ENCODE results near the gene SLC39A3. TPM values are rescaled to one million over a fixed set of nuclear protein-coding genes. Genes with fewer than 3 reads are reported as not detected.

Gene SLC39A3
- total and polyA plus RNA-seq, 10 of the 15 experiments (the other 5 are each of a cell fraction or from before 2014, with no cell fraction given): 0.63 to 67.1 (median 51.2) TPM

DNA sequence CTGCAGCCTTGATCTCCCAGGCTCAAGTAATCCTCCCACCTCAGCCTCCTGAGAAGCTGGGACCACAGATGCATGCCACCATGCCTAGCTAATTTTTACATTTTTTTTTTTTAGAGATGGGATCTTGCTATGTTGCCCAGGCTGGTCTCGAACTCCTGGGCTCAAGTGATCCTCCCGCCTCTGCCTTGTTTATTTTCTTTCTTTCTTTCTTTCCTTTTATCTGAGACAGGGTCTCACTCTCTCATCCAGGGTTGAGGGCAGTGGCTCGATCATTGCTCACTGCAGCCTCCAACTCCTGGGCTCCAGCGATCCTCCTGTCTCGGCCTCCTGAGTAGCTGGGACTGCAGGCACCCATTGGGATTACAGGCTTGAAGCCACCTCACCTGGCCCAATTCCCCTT, 33.6 kb downstream of the SLC39A3 start (continued):
- TF ChIP-seq, protein P1, sequence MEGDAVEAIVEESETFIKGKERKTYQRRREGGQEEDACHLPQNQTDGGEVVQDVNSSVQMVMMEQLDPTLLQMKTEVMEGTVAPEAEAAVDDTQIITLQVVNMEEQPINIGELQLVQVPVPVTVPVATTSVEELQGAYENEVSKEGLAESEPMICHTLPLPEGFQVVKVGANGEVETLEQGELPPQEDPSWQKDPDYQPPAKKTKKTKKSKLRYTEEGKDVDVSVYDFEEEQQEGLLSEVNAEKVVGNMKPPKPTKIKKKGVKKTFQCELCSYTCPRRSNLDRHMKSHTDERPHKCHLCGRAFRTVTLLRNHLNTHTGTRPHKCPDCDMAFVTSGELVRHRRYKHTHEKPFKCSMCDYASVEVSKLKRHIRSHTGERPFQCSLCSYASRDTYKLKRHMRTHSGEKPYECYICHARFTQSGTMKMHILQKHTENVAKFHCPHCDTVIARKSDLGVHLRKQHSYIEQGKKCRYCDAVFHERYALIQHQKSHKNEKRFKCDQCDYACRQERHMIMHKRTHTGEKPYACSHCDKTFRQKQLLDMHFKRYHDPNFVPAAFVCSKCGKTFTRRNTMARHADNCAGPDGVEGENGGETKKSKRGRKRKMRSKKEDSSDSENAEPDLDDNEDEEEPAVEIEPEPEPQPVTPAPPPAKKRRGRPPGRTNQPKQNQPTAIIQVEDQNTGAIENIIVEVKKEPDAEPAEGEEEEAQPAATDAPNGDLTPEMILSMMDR (IDR thresholded peaks at IDR 0.05 in 2 of 3, conservative IDR thresholded peaks at IDR 0.05 in 1 of 3; ENCODE audit: control insufficient read depth in 2 of 3, extremely low read depth in 1 of 3, insufficient read depth in 1 of 3, low read depth in 3 of 3, low read length in 3 of 3): no peak

DNA sequence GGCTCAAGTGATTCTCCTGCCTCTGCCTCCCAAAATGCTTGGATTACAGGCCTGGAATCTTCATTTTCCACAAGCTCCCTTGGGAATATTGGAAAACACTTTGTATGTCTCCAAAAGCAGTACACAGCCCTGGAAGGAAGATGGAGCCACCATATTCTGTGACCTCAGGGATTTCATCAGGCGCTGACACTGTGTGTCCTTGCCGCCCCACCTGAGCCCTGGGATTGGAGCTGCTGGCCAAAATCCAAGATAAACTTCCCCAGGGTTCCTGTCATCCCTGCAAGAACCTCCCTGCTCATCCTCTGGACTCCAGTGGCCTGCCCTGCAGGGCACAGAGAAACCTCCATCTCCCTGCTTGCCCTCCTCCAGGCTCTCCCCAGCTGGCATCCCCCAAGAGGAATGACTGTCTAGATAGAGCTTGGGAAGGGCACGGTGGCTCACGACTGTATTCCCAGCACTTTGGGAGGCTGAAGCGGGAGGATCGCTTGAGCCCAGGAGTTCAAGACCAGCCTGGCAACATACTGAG, 36.1 kb downstream of the SLC39A3 start:
- no peaks in the 10 kb centered on the region; the same call in 2 of the 3 replicates for H3K9me3 ChIP-seq (replicated peaks; ENCODE audit: control insufficient read depth, insufficient read depth, low read length)
- intact Hi-C loops (cut with micrococcal nuclease; ENCODE audit: unreplicated experiment) (loop anchor here (5.0 kb wide), 1 partner anchor 44 kb away; no protein-coding TSS in a partner anchor), in situ Hi-C loops (cut with MboI) (no loop called here)
- H3K4me1 ChIP-seq (ENCODE audit: control insufficient read depth, insufficient read depth, low read length): peaks cover 19% of the 10 kb centered on the region
- no TSS peak for BruUV-seq (replicated peaks)
- no peaks in the 10 kb centered on the region for H3K36me3 ChIP-seq (ENCODE audit: control insufficient read depth in 2 of 2, insufficient read depth in 2 of 2, low read length in 1 of 2)
- SMC1A ChIA-PET (ENCODE audit: uncharacterized antibody, unreplicated experiment): interaction anchor here (1.2 kb wide), 1 partner anchor 55 kb away, joined by 5 read pairs; no protein-coding TSS in a partner anchor
- peaks cover 26% of the 10 kb centered on the region for H3K79me2 ChIP-seq (ENCODE audit: control insufficient read depth, insufficient read depth, low read length)
- no peak overlapping the region for H2AFZ ChIP-seq (ENCODE audit: control insufficient read depth, low read depth, low read length)
- FAIRE-seq (no peak), DNase-seq (ENCODE audit: low read depth, low spot score) (no peak), ATAC-seq (no peak)
- CTCF ChIA-PET: no interaction called here
- RAD21 ChIA-PET (ENCODE audit: unreplicated experiment): no interaction called here
- H3K4me2 ChIP-seq (ENCODE audit: control insufficient read depth, insufficient read depth): no peak overlapping the region
- no peak overlapping the region for H3K4me3 ChIP-seq
- 93% methylated on average over 6 of the region's 6 CpGs for WGBS (ENCODE audit: insufficient coverage, insufficient replicate concordance, low lambda C conversion rate, missing lambda C conversion rate)
- H3K27me3 ChIP-seq (replicated peaks in 1 of 2; ENCODE audit: control insufficient read depth in 2 of 2, insufficient read depth in 2 of 2, low read length in 1 of 2): no peaks in the 10 kb centered on the region
- POLR2A ChIA-PET: interaction anchor here (0.7 kb wide), 2 partner anchors 9 to 451 kb away, joined by 3 read pairs; no protein-coding TSS in a partner anchor
- no peaks in the 10 kb centered on the region for H4K20me1 ChIP-seq (ENCODE audit: control insufficient read depth, insufficient read depth)
- H3K27ac ChIP-seq (ENCODE audit: control insufficient read depth, insufficient read depth): no peak overlapping the region
- no peak overlapping the region for H3K9ac ChIP-seq (ENCODE audit: control insufficient read depth, insufficient read depth, low read length)
- TF ChIP-seq EED (IDR thresholded peaks at IDR 0.05; ENCODE audit: low read depth): no peak
- TF ChIP-seq NFYA (IDR thresholded peaks at IDR 0.05; ENCODE audit: borderline replicate concordance, low read depth, low read length): no peak
- TF ChIP-seq ATF7 (IDR thresholded peaks at IDR 0.05; ENCODE audit: low read depth): no peak
- no peak for TF ChIP-seq HSF1 (IDR thresholded peaks at IDR 0.05; ENCODE audit: low read depth, low read length)
- TF ChIP-seq ELK1 (IDR thresholded peaks at IDR 0.05; ENCODE audit: low read depth, low read length): no peak
- no peak for TF ChIP-seq ZBTB33 (IDR thresholded peaks at IDR 0.05)
- TF ChIP-seq, protein P2, sequence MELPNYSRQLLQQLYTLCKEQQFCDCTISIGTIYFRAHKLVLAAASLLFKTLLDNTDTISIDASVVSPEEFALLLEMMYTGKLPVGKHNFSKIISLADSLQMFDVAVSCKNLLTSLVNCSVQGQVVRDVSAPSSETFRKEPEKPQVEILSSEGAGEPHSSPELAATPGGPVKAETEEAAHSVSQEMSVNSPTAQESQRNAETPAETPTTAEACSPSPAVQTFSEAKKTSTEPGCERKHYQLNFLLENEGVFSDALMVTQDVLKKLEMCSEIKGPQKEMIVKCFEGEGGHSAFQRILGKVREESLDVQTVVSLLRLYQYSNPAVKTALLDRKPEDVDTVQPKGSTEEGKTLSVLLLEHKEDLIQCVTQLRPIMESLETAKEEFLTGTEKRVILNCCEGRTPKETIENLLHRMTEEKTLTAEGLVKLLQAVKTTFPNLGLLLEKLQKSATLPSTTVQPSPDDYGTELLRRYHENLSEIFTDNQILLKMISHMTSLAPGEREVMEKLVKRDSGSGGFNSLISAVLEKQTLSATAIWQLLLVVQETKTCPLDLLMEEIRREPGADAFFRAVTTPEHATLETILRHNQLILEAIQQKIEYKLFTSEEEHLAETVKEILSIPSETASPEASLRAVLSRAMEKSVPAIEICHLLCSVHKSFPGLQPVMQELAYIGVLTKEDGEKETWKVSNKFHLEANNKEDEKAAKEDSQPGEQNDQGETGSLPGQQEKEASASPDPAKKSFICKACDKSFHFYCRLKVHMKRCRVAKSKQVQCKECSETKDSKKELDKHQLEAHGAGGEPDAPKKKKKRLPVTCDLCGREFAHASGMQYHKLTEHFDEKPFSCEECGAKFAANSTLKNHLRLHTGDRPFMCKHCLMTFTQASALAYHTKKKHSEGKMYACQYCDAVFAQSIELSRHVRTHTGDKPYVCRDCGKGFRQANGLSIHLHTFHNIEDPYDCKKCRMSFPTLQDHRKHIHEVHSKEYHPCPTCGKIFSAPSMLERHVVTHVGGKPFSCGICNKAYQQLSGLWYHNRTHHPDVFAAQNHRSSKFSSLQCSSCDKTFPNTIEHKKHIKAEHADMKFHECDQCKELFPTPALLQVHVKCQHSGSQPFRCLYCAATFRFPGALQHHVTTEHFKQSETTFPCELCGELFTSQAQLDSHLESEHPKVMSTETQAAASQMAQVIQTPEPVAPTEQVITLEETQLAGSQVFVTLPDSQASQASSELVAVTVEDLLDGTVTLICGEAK (IDR thresholded peaks at IDR 0.05; ENCODE audit: borderline replicate concordance): no peak
- no peak for TF ChIP-seq FOS (IDR thresholded peaks at IDR 0.05; ENCODE audit: borderline replicate concordance, extremely low read depth, insufficient read length)
- no peak for TF ChIP-seq CBX3 (IDR thresholded peaks at IDR 0.05; ENCODE audit: borderline replicate concordance, low read depth)

All from GM12878 (cell line).